Upper lobe of left lung (tissue), 4 donors: ENCODE results near the gene BLID.

Experiments used
- CTCF ChIP-seq, 6 experiments: fragments of 450-650 bp in 4 of 6; fragments of 200-600 bp in 2 of 6; sonication (generic) in 2 of 6; IDR thresholded peaks; one replicate each; pipeline ENCODE4 v1.5.1; 2016 to 2019; ENCODE audit warnings: antibody characterized with exemption in 6 of 6
- POLR2A ChIP-seq, 4 donors: fragments of 450-650 bp; IDR thresholded peaks; one replicate each; pipeline ENCODE4 v1.5.1; 2016 to 2017; ENCODE audit warnings: antibody characterized with exemption in 4 of 4, mild to moderate bottlenecking in 2 of 4
- POLR2AphosphoS5 ChIP-seq, 2 donors: sonication (generic); formaldehyde crosslinking; IDR thresholded peaks; one replicate each; pipeline ENCODE4 v1.5.1; 2017; ENCODE audit warnings: antibody characterized with exemption in 2 of 2

GRCh38 chr11:122074022-122074421, 42.0 kb downstream of the BLID start:
- no peak for TF ChIP-seq CTCF (IDR thresholded peaks at IDR 0.05)
- TF ChIP-seq POLR2A (IDR thresholded peaks at IDR 0.05) = no peak
- no peak for TF ChIP-seq POLR2AphosphoS5 (IDR thresholded peaks at IDR 0.05)
